GM12878 (cell line): ENCODE results near the gene KIZ. TPM values are rescaled to one million over a fixed set of nuclear protein-coding genes. Genes with fewer than 3 reads are reported as not detected.

Source experiments
- ATAC-seq: fragments of 200-7000 bp; cut with Tn5 transposase; 3 replicates; pipeline ENCODE4 v1.9.1; 2020; ENCODE audit warnings: mild to moderate bottlenecking, moderate library complexity
- BruUV-seq: library from RNA; stranded (reverse); fragments of 400-500 nt; replicated peaks from 2 replicates; lab custom pipeline; 2021; lab: Mats Ljungman, UMichigan
- CTCF ChIA-PET: fragments of 300-600 bp; sonication (Branson Sonifier 250); formaldehyde crosslinking; extraction: SDS; loops from one replicate; lab custom pipeline; 2021; ENCODE audit warnings: inconsistent platforms; lab: Yijun Ruan, JAX
- POLR2A ChIA-PET: fragments of 350-600 bp; formaldehyde crosslinking; extraction: SDS; loops from one replicate; lab custom pipeline; 2021; ENCODE audit warnings: inconsistent platforms; lab: Charles Lee
- RAD21 ChIA-PET: fragments of 300-600 bp; sonication (Branson Sonifier 250); formaldehyde crosslinking; loops from one replicate; lab custom pipeline; 2023; ENCODE audit warnings: antibody characterized with exemption; ENCODE audit not compliant: unreplicated experiment; lab: Charles Lee
- SMC1A ChIA-PET: fragments of 300-600 bp; sonication (Branson Sonifier 250); formaldehyde crosslinking; loops from one replicate; lab custom pipeline; 2023; ENCODE audit not compliant: unreplicated experiment, uncharacterized antibody; lab: Charles Lee
- DNase-seq: peaks from one replicate; pipeline ENCODE4 v3.0.0-alpha.2; 2011; ENCODE audit warnings: low read depth, low spot score
- FAIRE-seq: peaks from 3 replicates; lab custom pipeline; 2011; peaks lifted over from hg19 to GRCh38; lab: Jason Lieb, UNC
- H2AFZ ChIP-seq: 2 replicates; pipeline ENCODE4 v1.6.0; 2011; ENCODE audit warnings: low read depth, low read length, control low read depth; ENCODE audit not compliant: control insufficient read depth
- H3K27ac ChIP-seq: 2 replicates; pipeline ENCODE4 v1.5.1; 2011; ENCODE audit warnings: control low read depth; ENCODE audit not compliant: control insufficient read depth, insufficient read depth
- H3K27me3 ChIP-seq, 2 experiments: replicated peaks in 1 of 2; 2 replicates each; pipeline versions ENCODE4 v1.6.0 to v1.6.1; 2011; ENCODE audit warnings: low read length in 1 of 2; ENCODE audit not compliant: control insufficient read depth in 2 of 2, insufficient read depth in 2 of 2
- H3K36me3 ChIP-seq, 2 experiments: 2 replicates each; pipeline ENCODE4 v1.5.1; 2011; ENCODE audit warnings: low read length in 1 of 2; ENCODE audit not compliant: control insufficient read depth in 2 of 2, insufficient read depth in 2 of 2
- H3K4me1 ChIP-seq: 2 replicates; pipeline ENCODE4 v1.6.1; 2011; ENCODE audit warnings: mild to moderate bottlenecking, low read length, moderate library complexity, mixed read lengths; ENCODE audit not compliant: control insufficient read depth, insufficient read depth
- H3K4me2 ChIP-seq: 2 replicates; pipeline ENCODE4 v1.6.0; 2011; ENCODE audit warnings: control low read depth; ENCODE audit not compliant: control insufficient read depth, insufficient read depth
- H3K4me3 ChIP-seq: fragments of 200-600 bp; sonication (generic); 2 replicates; pipeline ENCODE4 v1.5.1; 2016
- H3K79me2 ChIP-seq: 2 replicates; pipeline ENCODE4 v1.6.0; 2011; ENCODE audit warnings: low read length; ENCODE audit not compliant: control insufficient read depth, insufficient read depth
- H3K9ac ChIP-seq: 2 replicates; pipeline ENCODE4 v1.8.0; 2011; ENCODE audit warnings: low read length, control low read depth, mixed read lengths; ENCODE audit not compliant: control insufficient read depth, insufficient read depth
- H3K9me3 ChIP-seq: replicated peaks from 3 replicates; pipeline ENCODE4 v1.5.1; 2011; ENCODE audit warnings: mild to moderate bottlenecking, low read length; ENCODE audit not compliant: control insufficient read depth, insufficient read depth
- H4K20me1 ChIP-seq: 2 replicates; pipeline ENCODE4 v1.6.0; 2011; ENCODE audit not compliant: control insufficient read depth, insufficient read depth
- ZNF24 ChIP-seq: fragments of 450-650 bp; IDR thresholded peaks from 2 replicates; pipeline ENCODE4 v1.6.1; 2017; ENCODE audit warnings: antibody characterized with exemption, mild to moderate bottlenecking
- WGBS: methylation state at CpG from one replicate; pipeline ENCODE4 v1.1.6; 2016; ENCODE audit warnings: low lambda C conversion rate; ENCODE audit not compliant: insufficient replicate concordance, insufficient coverage; ENCODE audit errors: missing lambda C conversion rate; 5-methylcytosine and 5-hydroxymethylcytosine counted together
- in situ Hi-C: fragments of 300-500 bp; cut with MboI; formaldehyde crosslinking; loops from 9 replicates; pipeline ENCODE4 v1.14.3; 2018; ENCODE audit warnings: mixed read lengths
- intact Hi-C: fragments of 100-400 bp; cut with micrococcal nuclease; formaldehyde crosslinking; loops from one replicate; pipeline ENCODE4 v1.14.2; 2022; ENCODE audit not compliant: unreplicated experiment
- polyA plus RNA-seq, 11 experiments: library from polyadenylated mRNA; depleted of rRNA in 4 of 11; unstranded in 6 of 11; stranded (reverse) in 5 of 11; fragments of >200 nt; fragmentation: Nextera tagmentation in 4 of 11; fragmentation: Illumina TruSeq in 1 of 11; extraction: Ambion mirVana in 4 of 11; extraction: Trizol in 1 of 11; gene quantifications; 1 replicate in 1 of 11; 2 replicates in 10 of 11; pipeline versions ENCODE4 v1.2.1 to v1.2.3, GENCODE V29; 2011 to 2016; ENCODE audit warnings: inconsistent platforms in 2 of 11, missing spikeins in 2 of 11, low read depth in 1 of 11
- total RNA-seq, 4 experiments: library from RNA; depleted of rRNA in 3 of 4; stranded (reverse); fragments of >200 nt in 3 of 4; fragmentation: Illumina TruSeq in 1 of 4; extraction: Trizol in 1 of 4; gene quantifications; 2 replicates each; pipeline versions ENCODE4 v1.2.1 to v1.2.3, GENCODE V29; 2013 to 2021
- TF ChIP-seq, protein P1 (sequence below): fragments of 450-650 bp; IDR thresholded peaks from 2 replicates; pipeline ENCODE4 v1.6.1; 2016; ENCODE audit warnings: mild to moderate bottlenecking, moderate library complexity, borderline replicate concordance

Gene KIZ
- total and polyA plus RNA-seq, 10 of the 15 experiments (the other 5 are each of a cell fraction or from before 2014, with no cell fraction given): 2.7 to 11.0 (median 7.3) TPM

DNA sequence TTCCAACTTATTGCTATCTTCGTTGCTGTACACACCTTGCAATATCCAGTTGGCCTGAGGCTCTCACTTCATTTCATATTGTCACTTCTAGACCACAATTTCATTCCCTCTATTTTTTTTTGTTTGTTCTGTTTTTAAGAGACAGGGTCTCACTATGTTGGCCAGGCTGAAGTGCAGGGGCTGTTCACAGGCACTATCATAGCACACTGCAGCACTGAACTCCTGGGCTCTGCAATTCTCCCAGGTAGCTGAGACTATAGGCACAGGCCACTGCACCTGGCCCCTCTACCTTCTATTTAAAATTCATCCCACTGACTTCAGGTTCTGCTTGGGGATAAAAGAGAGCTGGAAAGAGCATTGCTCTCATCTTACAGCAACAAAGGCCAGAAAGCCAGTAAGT, 15.1 kb upstream of the KIZ start:
- WGBS: 42% methylated on average over 1 of the region's 1 CpG
- Histone ChIP-seq H3K9me3 (no peaks in the 10 kb centered on the region), H3K36me3 (no peaks in the 10 kb centered on the region), H3K4me2 (no peak overlapping the region)
- POLR2A ChIA-PET: no interaction called here
- TF ChIP-seq ZNF24: no peak
- TF ChIP-seq, protein P1, sequence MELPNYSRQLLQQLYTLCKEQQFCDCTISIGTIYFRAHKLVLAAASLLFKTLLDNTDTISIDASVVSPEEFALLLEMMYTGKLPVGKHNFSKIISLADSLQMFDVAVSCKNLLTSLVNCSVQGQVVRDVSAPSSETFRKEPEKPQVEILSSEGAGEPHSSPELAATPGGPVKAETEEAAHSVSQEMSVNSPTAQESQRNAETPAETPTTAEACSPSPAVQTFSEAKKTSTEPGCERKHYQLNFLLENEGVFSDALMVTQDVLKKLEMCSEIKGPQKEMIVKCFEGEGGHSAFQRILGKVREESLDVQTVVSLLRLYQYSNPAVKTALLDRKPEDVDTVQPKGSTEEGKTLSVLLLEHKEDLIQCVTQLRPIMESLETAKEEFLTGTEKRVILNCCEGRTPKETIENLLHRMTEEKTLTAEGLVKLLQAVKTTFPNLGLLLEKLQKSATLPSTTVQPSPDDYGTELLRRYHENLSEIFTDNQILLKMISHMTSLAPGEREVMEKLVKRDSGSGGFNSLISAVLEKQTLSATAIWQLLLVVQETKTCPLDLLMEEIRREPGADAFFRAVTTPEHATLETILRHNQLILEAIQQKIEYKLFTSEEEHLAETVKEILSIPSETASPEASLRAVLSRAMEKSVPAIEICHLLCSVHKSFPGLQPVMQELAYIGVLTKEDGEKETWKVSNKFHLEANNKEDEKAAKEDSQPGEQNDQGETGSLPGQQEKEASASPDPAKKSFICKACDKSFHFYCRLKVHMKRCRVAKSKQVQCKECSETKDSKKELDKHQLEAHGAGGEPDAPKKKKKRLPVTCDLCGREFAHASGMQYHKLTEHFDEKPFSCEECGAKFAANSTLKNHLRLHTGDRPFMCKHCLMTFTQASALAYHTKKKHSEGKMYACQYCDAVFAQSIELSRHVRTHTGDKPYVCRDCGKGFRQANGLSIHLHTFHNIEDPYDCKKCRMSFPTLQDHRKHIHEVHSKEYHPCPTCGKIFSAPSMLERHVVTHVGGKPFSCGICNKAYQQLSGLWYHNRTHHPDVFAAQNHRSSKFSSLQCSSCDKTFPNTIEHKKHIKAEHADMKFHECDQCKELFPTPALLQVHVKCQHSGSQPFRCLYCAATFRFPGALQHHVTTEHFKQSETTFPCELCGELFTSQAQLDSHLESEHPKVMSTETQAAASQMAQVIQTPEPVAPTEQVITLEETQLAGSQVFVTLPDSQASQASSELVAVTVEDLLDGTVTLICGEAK: no peak
- TF ChIP-seq, all 136 proteins: peak for 0
- no peak for FAIRE-seq
- ChIA-PET CTCF (interaction anchor here (0.6 kb wide), 1 partner anchor 438 kb away, joined by 3 read pairs; no protein-coding TSS in a partner anchor), RAD21 (no interaction called here), SMC1A (interaction anchor here (1.1 kb wide), 1 partner anchor 9 kb away, joined by 3 read pairs; no protein-coding TSS in a partner anchor)
- H3K4me1 ChIP-seq: no peaks in the 10 kb centered on the region
- H4K20me1 ChIP-seq: no peaks in the 10 kb centered on the region
- no peaks in the 10 kb centered on the region for H3K79me2 ChIP-seq
- no peak overlapping the region for H2AFZ ChIP-seq
- no peak for DNase-seq
- intact Hi-C loops: no loop called here
- H3K4me3 ChIP-seq: no peak overlapping the region
- no peak for ATAC-seq
- no TSS peak for BruUV-seq
- no peak overlapping the region for H3K9ac ChIP-seq
- in situ Hi-C loops: no loop called here
- no peak overlapping the region for H3K27ac ChIP-seq
- peaks cover 6 to 15% of the 10 kb centered on the region in 2 experiments for H3K27me3 ChIP-seq
